GM19238 (cell line): ENCODE data around the gene ZBTB8A.
A peak's percentile ranks its signal among the peaks of the same experiment; 100 is the strongest.
"Not testable (repeated sequence)": the region's sequence is repeated elsewhere in the genome, so short reads cannot be mapped to it uniquely, and the experiment has no call there.

ENCODE experiments used
- DNase-seq: peaks from one replicate; pipeline ENCODE4 v3.0.0; 2011; ENCODE audit warnings: low spot score; ENCODE audit not compliant: insufficient read length

The ZBTB8A gene

DNA sequence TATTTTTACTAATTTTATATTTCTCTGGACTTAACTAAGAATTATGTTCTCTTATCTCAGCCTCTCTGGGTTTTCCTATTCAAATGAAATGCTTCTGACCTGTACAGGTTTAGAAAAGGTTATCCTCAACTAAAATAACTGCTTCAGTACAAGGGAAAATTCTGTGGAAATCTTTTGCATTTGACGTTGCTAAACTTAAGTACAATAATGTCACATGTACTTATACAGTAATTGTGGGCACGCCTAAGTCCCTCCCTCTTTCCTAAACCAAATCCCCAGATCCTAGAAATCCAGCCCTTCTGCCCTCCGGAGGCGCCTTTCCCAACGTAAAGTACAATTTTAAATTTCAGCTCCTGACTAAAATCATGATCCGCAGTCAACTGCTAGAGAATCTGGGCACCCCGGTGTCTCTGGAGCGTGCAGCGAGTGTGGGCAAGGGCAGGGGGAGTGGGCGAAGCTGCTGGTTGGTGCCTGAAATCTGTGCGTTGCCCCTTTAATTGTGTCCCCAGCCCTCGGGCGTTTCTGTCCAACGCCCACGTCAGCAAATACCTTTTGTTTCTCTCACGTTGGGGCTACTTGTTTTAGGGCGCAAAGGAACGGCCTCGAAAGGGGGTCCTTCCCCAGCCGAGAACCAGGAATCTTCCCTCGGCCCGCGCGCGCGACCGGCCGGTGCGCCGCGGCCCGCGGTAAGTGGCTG, at the start of gene ZBTB8A:
TSS of gene ZBTB8A (plus strand) at position 541 of the 697 bp plus-strand sequence. CDS start 53,505 bp downstream, outside the sequence.
- no peak for DNase-seq

DNA sequence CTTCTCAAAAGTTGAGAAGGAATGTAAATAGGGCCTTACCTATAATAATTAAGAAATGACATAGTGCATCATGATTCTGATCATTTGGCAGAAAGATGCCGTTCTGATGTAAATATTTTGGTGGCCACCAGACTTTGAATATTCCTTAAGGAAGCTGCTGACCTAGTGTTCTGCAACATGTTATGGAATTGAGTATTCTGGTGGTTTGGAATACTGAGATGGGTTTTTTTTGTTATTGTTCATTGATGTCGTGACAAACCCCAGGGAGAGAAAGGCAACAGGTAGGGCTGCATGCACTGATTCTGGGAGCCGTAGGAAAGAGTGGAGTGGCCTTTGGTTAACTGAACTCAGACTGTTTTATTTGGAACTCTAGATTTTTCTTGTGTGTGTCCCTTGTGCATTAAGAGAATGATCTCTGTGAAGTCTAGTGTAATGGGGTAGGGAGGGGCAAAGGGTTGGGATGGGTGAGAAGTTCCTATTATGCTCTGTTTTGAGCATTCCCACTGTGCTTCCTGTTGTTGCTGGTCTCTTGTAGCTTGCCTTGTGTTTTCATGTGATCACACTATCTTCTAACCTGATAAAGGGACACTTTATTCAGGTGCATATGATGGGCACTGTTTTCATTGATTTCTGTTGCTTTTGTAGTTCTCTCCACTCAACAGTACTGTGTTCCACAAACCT, 49.3 kb upstream of the ZBTB8A start:
- no peak for DNase-seq

DNA sequence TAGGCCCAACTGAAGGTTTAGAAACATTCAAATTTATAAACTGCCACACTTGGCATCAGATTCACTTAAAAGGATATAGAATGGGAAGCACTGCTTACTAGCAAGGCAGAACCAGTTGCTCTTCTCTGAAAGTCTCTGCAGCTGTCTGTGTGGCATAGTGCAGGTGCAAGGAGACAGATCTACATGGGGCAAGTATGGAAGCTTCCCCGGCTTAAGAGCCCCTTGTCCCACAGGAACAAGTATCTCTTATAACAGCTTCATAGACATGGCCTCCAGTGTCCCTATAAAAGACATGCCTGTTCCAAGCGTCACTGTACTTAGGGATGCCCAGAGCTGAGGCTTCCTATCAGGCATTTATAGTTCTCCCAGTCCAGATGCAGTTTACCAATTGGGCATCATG, 47.8 kb upstream of the ZBTB8A start:
- DNase-seq: no peak

DNA sequence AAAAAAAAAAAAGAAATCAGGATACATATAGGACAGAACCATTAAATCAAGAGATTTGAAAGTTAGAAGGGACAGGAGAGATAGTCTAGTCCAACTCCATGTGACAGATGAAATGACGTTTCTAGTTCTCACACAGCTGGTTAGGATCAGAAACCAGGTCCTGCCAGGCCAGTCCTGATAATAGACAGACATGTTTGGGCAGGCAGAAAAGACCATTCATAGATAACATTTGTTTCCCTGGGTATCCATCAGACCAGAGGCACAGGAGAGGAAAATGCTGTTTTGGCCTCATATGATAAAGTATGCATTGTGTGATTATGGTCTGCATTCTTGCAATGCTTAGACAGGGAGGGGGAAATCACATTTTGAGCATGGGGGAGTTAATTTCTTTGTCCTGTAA, 45.0 kb upstream of the ZBTB8A start:
- no peak for DNase-seq

DNA sequence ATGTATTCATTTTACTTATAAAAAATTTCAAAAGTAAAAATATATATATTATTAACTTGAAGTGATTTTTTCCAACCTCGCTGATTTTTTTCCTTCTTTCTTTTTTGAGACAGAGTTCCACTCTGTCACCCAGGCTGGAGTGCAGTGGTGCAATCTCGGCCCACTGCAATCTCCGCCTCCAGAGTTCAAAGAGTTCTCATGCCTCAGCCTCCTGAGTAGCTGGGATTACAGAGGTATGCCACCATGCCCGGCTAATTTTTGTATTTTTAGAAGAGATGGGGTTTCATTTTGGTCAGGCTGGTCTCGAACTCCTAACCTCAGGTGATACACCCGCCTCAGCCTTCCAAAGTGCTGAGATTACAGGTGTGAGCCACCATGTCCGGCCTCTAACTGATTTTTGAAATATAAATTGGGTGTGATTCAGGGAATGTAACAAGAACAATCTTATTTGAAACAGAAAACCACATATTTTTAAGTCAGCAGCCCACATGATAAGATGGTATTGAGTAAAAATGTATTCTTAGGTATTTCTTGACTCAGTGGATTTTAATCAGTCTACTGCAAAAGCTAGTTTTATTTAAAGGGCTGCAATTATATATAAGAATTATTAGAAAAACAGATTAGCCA, 44.4 kb upstream of the ZBTB8A start:
- DNase-seq: no peak

DNA sequence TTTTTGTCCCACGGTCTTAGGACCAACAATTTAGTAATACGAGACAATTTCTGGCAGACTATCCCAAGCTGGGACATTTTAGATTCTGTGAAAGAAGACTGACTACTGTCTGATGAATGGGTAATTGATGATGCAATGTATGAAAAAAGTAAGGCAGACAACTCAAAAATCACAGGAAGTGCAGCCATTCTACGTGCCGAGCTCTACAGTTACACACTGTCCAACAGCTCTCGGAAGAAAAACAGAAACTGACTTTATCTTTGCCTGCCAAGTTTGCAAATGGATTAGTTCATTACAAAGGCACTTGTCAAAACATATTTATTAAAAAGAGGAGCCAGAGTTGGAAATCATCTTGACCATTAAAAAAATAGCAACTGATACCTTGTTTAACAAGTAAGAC, 43.1 kb upstream of the ZBTB8A start:
- no peak for DNase-seq

DNA sequence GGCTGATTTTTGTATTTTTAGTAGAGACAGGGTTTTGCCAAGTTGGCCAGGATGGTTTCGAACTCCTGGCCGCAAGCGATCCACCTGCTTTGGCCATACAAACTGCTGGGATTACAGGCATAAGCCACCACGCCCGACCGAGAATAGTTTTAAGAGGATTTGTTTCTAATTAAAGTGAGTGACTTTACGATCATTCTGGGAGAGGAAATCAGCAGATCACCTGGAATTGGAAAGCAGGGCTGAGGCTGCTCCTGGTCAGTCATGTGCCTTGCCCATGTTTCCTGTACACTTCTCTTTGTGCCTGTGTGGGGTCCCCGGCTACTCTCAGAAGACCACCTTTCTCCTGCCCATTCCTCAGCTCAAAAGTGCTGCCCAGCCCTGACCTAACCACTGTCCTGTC, 40.5 kb upstream of the ZBTB8A start:
- no peak for DNase-seq

DNA sequence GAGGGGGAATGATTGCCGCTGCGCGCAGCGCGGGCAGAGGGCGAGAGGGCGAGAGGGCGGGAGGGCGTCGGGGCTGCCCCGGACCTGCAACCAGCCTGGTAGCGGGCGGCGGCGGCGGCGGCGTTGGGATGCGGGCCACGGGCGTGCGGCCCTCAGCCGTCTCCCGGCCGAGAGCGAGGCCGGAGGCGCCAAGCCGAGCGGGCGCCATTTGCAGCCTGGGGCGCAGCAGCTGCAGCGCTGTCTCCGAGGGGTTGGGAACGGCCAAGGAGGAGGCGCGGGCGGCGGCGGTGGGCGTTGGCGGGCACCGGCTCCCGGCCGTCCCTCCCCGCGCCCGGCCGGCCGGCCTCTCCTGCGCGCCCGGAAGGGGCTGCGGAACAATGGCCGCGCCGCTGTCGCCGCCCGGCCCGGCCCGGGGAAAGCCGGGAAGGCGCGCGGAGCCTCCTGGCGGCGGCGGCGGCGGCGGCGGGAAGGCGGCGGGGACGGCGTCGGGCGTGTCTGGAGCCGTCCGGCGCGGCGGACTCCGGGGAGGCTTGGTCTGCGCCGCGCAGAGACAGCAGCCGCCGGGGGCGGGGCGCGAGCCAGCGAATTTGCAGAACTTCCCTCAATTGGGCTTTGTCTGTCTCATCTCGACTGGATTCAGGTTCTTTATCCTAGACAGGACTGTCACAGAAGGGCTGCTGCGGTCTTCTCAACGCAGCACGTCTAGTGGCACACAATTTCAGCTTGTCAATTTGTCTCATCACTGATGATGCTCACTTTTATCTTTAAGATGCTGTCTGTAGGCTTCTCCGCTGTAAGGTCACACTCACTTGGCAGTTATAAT, 38.6 kb upstream of the ZBTB8A start:
- peak; percentile 62 for DNase-seq

DNA sequence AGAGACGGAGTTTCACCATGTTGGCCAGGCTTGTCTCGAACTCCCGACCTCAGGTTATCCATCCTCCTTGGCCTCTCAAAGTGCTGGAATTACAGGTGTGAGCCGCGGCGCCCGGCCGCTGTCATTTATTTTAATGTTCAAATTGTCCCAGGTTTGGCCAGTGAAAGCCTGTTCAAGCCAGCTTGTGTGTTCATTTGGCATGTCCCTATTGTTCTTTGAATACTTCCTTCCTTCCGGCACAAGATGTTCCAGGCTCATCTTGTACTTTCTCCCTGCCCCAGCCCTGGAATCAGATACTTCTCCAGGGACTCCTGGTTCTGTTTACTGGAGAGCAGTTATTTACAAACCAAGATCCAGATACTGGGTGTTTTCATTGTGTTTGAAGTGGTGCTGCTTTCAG, 37.4 kb upstream of the ZBTB8A start:
- DNase-seq: no peak

DNA sequence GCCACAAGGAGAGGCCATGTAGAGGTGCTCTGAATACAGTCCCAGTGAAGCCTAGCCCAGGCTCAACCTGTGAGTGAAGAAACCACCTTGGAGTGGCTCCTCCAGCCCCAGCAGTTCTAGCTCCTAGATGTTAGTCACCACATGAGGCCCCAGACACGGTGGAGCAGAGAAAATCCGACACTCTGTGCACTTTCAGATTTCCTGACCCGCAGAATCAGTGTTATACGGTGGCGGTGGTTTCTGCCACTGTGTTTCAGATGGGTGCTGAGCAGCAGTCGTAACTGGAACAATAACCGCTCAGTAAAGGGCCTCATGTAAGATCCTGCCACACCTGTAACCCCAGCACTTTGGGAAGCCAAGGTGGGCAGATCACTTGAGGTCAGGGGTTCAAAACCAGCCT, 36.1 kb upstream of the ZBTB8A start:
- no peak for DNase-seq

DNA sequence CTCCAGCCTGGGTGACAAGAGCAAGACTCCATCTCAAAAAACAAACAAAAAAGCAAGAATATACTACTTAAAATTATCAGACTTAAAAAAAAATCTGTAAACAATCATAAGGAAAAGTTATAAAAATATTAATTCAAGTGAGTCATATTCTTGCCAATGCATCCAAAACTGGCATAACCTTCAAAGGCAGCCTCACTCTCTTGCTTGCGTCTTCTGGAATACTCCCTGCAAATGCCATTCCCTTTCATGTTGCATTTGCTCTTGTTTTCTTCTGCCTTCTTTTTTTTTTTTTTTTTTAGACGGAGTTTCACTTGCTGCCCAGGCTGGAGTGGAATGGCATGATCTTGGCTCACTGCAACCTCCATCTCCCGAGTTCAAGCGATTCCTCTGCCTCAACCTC, 32.2 kb upstream of the ZBTB8A start:
- DNase-seq: no peak

DNA sequence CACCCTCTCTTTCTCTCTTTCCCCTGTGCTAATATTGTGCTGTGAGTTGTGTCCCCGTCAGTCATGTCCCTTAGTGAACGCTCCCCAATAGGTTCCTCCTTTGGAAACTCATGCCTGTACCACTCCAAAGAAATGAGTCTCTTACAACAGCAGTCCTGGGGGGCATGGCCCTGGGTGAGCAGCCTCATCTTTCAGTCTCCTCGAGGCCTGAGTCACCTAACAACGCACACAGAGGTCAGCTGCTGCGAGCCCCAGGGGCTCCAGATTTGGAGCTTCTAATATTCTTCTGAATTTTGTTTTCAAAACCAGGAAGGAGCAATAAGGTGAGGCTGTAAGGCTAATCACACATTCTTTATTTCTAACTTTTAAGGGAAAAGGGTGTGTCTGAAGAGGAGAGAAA, 30.5 kb upstream of the ZBTB8A start:
- no peak for DNase-seq

DNA sequence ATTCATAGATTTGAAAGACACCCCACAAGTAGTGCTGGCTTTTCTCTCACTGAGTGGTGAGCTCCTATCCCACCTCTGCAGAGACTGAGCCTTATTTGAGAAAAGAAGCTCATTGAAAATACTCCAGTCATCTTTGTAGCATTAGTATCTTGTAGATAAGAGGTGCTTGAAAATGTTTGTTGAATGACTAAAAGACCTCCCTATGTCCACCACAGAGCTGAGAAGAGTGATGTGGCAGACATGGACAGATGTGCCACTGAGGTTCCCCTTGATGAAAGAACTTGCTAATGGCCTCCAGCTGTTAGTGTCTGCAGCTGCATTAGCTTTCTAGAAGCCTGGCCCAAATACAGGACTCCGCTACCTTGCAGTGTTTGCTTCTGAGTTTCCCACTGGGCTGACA, 29.3 kb upstream of the ZBTB8A start:
- DNase-seq: no peak

DNA sequence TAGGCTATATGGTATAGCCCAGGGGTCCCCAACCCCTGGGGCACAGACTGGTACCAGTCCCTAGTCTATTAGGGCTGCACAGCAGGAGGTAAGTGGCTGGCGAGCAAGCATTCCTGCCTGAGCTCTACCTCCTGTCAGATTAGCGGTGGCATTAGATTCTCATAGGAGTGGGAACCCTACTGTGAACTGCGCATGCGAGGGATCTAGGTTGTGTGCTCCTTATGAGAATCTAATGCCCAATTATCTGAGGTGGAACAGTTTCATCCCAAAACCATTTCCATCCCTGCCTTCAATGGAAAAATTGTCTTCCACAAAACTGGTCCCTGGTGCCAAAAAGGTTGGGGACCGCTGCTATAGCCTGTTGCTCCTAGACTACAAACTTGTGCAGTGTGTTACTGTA, 22.8 kb upstream of the ZBTB8A start:
- DNase-seq: no peak

DNA sequence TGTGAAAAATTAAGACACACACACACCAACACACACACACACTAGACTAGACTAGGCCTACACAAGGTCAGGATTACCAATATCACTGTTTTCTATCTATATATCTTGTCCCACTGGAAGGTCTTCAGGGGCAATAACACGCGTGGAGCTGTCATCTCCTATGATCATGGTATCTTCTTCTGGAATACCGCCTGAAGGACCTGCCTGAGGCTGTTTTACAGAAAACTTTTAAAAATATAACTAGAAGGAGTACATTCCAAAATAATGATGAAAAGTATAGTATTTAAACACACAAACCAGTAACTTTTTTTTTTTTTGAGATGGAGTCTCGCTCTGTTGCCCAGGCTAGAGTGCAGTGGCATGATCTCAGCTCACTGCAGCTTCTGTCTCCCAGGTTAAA, 20.3 kb upstream of the ZBTB8A start:
- DNase-seq: no peak

DNA sequence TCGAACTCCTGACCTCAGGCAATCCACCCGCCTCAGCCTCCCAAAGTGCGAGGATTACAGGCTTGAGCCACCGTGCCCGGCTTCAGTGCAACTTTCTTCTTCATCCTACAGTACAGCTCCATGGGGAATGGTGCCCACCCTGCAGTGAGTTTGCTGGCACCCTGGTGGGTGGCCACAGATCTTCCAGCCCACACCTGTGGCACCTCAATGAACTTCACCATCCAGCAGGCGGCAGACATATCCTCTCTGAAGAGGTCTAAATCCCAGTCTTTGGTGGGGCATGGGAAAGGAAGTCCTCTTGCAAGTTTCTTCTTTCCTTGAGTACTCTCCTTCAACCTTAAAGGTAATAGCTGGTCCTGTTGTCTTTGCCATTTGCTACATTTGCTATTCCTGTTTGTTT, 18.1 kb upstream of the ZBTB8A start:
- DNase-seq: no peak

DNA sequence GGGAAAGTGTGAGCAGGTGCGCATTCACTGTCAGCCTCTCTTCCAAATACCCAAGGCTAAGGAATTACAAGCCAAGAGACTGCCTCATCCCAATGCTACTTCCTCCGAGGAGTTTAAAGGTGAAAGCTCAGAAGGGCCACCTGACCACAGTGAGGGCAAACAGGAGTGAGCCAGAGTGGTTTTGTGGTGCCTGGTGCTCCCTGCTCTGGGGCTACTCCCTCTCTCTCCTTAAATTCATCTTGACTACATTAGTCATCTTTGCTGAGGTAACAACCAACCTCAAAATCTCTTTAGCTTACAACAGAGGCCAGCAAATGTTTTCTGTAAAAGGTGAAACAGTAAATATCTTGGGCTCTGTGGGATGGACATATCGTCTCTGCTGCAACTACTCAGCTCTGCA, 14.2 kb upstream of the ZBTB8A start:
- DNase-seq: no peak

DNA sequence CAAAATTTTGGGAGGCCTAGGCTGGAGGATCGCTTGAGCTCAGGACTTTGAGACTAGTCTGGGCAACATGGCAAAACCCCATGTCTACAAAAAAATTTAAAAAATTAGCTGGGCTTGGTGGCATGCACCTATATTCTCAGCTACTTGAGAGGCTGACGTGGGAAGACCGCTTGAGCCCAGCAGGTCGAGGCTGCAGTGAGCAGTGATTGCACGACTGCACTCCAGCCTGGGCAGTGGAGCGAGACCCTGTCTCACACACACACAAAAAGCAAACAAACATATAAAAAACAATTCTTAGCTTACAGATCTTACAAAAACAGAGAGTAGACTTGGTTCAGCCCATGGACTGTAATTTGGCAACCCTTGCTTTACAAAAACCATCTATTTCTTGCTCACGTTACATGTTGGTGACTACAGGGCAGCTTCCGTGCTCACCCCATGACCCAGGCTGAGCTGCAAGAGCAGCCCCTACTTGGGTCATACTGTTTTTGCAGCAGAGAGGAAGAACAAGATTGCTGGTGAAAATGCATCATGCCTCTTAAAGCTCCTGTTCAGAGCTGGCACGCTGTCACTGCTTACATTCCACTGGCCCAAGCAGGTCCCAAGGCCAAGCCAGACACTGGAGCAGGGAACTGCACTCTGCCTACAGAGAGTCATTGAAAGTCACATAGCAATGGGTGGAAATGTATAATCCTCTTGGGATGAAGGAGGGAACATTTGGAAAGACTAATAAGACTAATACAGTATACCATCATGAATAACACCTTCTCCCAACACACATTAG, 13.4 kb upstream of the ZBTB8A start:
- DNase-seq: no peak

DNA sequence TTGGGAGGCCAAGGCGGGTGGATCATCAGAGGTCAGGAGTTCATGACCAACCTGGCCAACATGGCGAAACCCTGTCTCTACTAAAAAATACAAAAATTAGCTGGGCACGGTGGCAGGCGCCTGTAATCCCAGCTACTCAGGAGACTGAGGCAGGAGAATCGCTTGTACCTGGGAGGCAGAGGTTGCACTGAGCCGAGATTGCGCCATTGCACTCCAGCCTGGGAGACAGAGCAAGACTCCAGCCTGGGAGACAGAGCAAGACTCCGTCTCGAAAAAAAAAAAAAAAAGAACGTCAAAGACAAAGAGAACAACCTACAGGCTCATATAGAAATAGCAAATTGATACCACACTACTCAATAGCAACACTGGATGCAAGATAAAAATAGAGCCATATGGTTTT, 10.7 kb upstream of the ZBTB8A start:
- not testable (repeated sequence) for DNase-seq

DNA sequence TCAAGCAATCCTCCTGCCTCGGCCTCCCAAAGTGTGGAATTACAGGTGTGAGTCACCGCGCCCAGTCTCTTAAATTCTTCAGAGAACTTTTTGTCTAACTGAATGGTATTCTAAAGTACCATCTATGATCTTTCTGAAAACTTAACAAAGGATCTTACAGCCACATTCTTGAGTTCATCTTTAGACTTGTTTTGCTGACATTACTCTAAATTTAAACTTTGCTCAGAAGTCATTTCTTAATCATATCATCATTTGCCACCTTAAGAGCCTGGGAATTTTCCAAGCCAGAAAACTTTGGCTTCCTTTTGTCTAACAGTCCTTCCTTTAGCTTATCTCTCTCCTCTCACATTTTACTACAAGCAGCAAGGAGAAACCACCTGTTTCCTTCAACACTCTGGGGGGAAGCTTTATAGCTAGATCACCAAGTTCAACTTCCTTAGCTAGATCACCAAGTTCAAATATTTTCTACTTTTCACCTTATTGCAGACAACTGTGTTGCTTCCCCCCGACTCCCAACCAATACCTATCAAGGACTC, 5.4 kb upstream of the ZBTB8A start:
- DNase-seq: no peak

DNA sequence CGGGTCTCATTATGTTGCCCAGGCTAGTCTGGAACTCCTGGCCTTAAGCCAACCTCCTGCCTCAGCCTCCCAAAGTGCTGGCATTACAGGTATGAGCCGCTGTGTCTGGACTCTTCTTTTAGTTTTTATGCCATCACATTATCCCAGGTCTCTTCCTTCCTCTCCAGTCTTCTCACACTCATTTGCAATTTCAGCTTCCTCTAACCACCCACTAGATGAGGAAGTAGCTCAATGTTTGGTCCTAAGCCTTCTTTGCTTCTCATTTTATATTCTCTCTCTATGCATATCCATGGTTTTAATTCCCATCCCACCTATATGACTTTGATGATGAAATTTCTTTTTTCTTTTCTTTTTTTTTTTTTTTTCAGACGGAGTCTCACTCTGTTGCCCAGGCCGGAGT, 3.1 kb upstream of the ZBTB8A start:
- no peak for DNase-seq
